ENCODE measurements around the gene IAPP.
"Not testable (repeated sequence)": the region's sequence is repeated elsewhere in the genome, so short reads cannot be mapped to it uniquely, and the experiment has no call there.

IAPP gene

DNA sequence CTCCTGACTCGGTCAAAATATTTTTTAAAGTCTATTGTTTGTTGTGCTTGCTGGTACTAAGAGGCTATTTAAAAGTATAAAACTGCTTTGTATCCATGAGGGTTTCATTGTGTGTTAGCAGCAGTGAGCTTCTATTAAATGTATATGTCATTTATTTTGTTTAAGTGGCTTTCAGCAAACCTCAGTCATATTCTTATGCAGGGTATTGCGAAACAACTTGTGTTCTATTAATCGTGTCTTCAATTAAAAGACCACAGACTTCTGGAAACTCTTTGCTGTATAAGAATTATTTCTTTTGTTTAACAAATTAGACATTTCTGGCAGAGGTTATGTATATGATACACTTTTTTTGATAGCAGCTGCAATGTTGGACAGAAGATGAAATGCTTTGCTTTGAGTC is 6.5 kb downstream of the IAPP start:
- H3K4me3 ChIP-seq (ENCODE audit: low read depth, low read length): no peak overlapping the region
- TF ChIP-seq, protein P1, sequence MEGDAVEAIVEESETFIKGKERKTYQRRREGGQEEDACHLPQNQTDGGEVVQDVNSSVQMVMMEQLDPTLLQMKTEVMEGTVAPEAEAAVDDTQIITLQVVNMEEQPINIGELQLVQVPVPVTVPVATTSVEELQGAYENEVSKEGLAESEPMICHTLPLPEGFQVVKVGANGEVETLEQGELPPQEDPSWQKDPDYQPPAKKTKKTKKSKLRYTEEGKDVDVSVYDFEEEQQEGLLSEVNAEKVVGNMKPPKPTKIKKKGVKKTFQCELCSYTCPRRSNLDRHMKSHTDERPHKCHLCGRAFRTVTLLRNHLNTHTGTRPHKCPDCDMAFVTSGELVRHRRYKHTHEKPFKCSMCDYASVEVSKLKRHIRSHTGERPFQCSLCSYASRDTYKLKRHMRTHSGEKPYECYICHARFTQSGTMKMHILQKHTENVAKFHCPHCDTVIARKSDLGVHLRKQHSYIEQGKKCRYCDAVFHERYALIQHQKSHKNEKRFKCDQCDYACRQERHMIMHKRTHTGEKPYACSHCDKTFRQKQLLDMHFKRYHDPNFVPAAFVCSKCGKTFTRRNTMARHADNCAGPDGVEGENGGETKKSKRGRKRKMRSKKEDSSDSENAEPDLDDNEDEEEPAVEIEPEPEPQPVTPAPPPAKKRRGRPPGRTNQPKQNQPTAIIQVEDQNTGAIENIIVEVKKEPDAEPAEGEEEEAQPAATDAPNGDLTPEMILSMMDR (IDR thresholded peaks at IDR 0.05; ENCODE audit: low read depth, low read length): no peak

DNA sequence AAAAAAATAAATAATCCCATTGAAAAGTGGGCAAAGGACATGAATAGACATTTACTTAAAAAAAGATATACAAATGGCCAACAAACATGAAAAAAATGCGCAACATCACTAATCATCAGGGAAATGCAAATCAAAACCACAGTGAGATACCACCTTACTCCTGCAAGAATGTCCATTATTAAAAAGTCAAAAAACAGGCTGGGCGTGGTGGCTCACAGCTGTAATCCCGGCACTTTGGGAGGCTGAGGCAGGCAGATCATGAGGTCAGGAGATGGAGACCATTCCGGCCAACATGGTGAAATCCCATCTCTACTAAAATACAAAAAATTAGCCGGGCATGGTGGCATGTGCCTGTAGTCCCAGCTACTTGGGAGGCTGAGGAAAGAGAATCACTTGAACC is 8.6 kb downstream of the IAPP start:
- H3K4me3 ChIP-seq (ENCODE audit: low read depth, low read length): not testable (repeated sequence)

DNA sequence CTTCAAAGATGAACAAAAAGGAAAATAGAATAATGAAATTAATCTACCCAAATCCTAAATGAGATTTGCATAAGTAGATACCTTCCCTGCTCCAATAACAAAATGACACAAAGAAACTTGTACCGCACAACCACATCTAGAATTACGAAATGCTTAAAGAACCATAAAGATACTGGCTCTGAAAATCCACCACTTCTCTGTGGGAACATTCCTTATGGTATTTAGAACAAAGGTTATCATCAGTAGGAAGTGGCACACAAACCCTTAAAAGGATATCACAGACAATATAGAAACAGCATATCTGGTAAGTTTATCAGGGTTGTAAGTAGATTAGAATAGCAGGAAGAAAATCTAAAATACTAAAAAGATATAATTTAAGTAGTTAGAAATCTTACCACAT is 11.6 kb downstream of the IAPP start:
- TF ChIP-seq, protein P1 (IDR thresholded peaks at IDR 0.05; ENCODE audit: low read depth, low read length): no peak
- H3K4me3 ChIP-seq (ENCODE audit: low read depth, low read length): no peak overlapping the region

DNA sequence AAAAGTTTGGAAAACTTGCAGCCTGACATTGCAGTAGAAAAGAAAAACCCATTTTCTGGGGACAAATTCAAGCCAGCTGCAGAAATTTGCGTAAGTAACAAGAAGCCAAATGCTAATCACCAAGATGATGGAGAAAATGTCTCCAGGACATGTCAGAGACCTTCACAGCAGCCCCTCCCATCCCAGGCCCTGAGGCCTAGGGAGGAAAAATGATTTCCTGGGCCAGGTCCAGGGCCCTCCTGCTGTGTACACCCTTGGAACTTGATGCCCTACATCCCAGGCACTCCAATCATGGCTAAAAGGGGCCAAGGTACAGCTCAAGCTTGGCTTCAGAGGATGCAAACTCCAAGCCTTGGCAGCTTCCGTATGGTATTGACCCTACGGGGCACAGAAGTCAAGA is 14.5 kb downstream of the IAPP start:
- no peak overlapping the region for H3K4me3 ChIP-seq (ENCODE audit: low read depth, low read length)
- TF ChIP-seq, protein P1 (IDR thresholded peaks at IDR 0.05; ENCODE audit: low read depth, low read length): no peak

DNA sequence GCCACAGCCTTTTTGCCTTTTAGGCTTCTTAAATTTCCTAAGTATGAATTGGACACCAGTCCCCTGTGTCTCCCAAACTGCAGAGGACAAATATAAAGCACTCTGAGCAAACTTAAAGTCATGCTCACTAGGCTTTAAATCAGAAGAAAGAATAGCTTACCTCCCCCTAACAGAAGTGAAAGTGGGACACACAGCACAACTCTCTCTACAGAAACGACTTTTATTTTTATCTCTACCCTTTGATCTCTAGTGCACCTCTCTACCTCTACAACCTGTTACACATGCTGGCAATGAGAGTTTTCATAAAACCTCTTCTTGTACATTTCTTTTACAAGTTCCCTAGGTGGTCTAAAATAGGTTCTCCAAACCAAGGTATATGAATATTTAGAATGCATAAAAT is 19.7 kb downstream of the IAPP start:
- TF ChIP-seq, protein P1 (IDR thresholded peaks at IDR 0.05; ENCODE audit: low read depth, low read length): no peak
- H3K4me3 ChIP-seq (ENCODE audit: low read depth, low read length): no peak overlapping the region

DNA sequence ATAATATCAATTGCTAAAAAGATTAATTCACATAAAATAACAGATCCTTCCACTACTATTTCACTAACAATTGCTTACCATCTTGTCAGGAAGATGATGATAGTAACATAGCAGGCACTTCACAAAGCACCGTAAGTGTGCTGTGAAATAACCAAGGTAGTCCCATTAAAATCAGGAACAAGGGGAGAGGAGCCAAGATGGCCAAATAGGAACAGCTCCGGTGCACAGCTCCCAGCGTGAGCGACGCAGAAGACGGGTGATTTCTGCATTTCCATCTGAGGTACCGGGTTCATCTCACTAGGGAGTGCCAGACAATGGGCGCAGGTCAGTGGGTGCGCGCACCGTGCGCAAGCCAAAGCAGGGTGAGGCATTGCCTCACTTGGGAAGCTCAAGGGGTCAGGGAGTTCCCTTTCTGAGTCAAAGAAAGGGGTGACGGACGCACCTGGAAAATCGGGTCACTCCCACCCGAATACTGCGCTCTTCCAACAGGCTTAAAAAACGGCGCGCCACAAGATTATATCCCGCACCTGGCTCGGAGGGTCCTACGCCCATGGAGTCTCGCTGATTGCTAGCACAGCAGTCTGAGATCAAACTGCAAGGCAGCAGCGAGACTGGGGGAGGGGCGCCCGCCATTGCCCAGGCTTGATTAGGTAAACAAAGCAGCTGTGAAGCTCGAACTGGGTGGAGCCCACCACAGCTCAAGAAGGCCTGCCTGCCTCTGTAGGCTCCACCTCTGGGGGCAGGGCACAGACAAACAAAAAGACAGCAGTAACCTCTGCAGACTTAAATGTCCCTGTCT is 22.3 kb downstream of the IAPP start:
- H3K4me3 ChIP-seq (ENCODE audit: low read depth, low read length): not testable (repeated sequence)

DNA sequence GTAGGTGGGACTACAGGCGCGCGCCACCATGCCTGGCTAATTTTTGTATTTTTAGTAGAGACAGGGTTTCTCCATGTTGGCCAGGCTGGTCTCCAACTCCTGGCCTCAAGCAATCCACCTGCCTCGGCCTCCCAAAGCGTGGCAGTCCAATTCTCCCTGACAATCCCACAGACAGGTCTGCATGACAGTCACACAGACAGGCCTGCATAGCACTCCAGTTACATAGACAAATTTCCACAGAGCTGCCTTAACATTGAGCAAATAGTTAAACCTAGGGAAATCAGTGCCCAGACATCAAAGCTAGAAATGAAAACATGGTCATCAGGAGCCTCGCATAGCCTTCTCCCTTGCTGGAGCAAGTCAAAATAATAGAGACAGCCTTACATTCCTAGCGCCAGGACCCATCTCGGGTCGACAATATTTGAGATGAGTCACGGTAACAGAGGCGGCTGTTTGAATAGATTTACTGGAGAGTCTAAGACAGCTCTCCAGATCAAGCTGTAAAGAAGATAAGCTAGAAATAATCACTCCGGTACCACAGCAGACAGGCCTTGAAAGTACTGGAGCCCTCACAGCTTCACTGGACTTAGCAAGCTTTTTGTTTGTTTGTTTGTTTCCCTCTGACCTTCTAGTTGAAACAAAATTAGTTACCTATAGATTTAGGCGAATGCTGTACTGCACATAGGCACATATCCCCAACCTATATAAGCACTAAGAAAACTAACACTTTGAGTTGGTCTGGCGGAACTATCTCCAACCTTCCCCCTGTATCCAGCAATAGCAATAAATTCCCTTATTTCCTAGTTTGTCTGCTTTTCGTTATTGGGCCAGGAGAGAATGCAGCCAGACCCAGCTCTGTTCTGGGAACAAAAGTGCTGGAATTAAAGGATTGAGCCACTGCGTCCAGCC is 40.9 kb downstream of the IAPP start:
- TF ChIP-seq, protein P1 (IDR thresholded peaks at IDR 0.05; ENCODE audit: low read depth, low read length): no peak
- H3K4me3 ChIP-seq (ENCODE audit: low read depth, low read length): no peak overlapping the region

DNA sequence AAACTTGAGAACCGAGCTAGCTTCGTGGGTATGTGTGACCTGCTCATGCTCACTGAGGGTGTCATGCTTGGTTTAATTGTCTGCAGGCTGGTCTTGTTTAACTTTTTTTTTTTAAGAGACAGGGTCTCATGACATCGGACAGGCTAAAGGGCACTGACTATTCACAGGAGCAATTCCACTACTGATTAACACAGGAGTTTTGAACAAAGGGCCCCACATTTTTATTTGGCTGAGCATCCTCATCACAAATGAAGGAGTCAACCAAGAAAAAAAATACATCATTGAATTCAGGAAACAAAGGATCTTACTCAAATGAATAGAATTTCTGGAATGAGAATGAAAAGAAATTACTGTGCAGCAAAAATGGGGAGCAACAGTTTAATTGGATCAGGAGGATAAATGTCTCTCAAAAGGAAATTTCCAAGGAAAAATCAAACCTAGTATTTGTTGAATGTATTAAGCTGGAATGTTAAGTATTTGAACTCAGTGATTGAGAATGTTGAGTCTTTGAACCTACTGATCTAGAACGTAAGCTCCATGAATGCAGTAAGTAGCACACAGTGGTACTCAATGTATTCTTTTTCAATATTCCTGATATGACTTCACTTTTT is 43.9 kb downstream of the IAPP start:
- H3K4me3 ChIP-seq (ENCODE audit: low read depth, low read length): no peak overlapping the region
- TF ChIP-seq, protein P1 (IDR thresholded peaks at IDR 0.05; ENCODE audit: low read depth, low read length): no peak

DNA sequence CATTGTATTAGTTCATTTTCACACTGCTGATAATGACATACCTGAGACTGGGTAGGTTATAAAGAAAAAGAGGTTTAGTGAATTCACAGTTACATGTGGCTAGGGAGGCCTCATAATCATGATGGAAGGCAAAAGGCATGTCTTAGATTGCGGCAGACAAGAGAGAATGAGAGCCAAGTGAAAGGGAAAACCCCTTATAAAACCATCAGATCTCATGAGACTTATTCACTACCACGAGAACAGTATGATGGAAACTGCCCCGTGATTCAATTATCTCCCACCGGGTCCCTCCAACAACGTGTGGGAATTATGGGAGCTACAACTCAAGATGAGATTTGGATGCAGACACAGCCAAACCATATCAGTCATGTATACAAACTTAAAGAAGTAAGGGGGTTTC is 45.7 kb downstream of the IAPP start:
- H3K4me3 ChIP-seq (ENCODE audit: low read depth, low read length): not testable (repeated sequence)

DNA sequence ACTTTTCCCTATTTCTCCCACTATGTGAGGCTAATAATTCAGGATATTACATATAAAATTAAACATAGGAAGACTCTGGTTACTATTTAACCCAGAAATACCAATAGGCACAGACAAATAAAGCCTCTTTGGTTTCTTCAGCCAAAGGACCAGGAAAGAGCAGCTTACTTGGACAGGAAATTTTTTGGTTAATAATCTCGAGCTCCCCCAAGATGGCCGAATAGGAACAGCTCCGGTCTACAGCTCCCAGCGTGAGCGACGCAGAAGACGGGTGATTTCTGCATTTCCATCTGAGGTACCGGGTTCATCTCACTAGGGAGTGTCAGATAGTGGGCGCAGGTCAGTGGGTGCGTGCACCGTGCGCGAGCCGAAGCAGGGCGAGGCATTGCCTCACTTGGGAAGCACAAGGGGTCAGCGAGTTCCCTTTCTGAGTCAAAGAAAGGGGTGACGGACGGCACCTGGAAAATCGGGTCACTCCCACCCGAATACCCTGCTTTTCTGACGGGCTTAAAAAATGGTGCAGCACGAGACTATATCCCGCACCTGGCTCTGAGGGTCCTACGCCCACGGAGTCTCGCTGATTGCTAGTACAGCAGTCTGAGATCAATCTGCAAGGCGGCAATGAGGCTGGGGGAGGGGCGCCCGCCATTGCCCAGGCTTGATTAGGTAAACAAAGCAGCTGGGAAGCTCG is 46.5 kb downstream of the IAPP start:
- not testable (repeated sequence) for H3K4me3 ChIP-seq (ENCODE audit: low read depth, low read length)
